GM18907 (cell line): ENCODE results near the gene DHRS4L2.
"Not testable (repeated sequence)": the region's sequence is repeated elsewhere in the genome, so short reads cannot be mapped to it uniquely, and the experiment has no call there.

Source experiments
- ATAC-seq: cut with Tn5 transposase; IDR thresholded peaks from one replicate; pipeline ENCODE4 v1.9.1; 2021; ENCODE audit warnings: mild to moderate bottlenecking, moderate library complexity; ENCODE audit not compliant: unreplicated experiment

DHRS4L2 gene

DNA sequence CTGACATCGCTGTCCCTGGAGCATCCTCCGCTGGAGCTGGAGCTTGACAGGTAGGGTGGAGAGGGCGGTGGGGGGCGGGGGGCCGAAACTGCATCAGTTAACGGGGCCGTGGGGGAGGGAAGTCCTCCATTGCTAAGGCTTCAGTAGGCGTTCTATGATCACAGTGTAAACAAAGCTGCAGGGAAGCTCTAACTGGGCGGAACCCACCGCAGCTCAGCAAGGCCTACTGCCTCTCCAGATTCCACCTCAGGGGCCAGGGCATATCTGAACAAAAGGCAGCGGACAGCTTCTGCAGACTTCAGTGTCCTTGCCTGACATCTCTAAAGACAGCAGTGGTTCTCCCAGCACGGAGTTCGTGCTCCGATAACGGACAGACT, 18.5 kb upstream of the DHRS4L2 start:
- ATAC-seq: not testable (repeated sequence)

DNA sequence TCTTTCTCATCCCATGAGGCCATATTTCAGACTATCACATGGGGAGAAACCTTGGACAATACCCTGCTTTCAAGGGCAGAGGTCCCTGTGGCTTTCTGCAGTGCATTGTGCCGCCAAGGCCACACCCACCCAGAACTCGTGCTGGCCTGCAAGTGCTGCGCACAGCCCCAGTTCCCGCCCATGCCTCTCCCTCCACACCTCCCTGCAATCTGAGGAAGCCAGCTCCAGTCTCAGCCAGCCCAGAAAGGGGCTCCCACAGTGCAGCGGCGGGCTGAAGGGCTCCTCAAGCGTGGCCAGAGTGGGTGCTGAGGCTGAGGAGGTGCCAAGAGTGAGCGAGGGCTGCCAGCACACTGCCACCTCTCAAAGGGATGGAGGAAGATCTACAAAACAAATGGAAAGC, 15.6 kb upstream of the DHRS4L2 start:
- ATAC-seq: not testable (repeated sequence)

DNA sequence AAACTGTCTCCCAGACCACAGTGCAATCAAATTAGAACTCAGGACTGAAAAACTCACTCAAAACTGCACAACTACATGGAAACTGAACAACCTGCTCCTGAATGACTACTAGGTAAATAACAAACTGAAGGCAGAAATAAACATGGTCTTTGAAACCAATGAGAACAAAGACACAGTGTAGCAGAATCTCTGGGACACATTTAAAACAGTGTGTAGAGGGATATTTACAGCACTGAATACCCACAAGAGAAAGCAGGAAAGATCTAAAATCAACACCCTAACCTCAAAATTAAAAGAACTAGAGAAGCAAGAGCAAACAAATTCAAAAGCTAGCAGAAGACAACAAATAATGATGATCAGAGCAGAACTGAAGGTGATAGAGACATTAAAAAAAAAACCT, 14.7 kb upstream of the DHRS4L2 start:
- not testable (repeated sequence) for ATAC-seq

DNA sequence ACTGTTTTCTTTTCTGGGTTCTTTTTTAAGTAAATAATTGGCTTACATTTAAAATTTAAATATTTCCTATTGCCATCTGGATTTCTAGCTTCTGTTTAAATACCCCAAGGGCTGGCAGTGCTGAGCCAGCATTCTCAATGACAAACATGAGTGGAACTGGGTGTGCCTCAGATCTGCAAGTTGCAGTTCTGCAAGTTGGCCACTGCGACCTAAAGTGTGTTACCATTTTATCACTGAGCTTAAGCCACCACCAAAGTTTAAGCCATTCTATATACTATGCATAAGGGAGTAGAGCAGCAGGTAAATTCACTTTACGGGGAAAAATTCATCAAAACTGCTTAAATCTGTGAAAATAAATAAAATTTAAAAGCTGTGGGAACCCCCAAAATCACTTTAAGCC, 11.5 kb upstream of the DHRS4L2 start:
- ATAC-seq: not testable (repeated sequence)

DNA sequence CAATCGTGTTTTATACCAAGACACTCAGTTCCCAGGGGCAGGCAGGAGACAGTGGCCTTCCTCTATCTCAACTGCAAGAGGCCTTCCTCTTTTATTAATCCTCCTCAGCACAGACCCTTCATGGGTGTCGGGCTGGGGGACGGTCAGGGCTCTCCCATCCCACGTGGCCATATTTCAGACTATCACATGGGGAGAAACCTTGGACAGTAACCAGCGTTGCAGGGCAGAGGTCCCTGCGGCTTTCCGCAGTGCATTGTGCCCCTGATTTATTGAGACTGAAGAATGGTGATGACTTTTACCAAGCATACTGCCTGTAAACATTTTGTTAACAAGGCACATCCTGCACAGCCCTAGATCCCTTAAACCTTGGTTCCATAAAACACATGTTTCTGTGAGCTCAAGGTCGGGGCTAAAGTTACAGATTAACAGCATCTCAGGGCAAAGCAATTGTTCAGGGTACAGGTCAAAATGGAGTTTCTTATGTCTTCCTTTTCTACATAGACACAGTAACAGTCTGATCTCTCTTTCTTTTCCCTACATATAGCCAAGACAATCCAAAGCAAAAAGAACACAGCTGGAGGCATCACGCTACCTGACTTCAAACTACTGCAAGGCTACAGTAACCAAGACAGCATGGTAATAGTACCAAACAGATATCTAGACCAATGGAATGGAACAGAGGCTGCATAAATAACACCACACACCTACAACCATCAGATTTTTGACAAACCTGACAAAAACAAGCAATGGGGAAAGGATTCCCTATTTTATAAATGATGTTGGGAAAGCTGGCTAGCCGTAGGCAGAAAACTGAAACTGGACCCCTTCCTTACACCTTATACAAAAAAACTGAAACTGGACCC, 6.5 kb upstream of the DHRS4L2 start:
- ATAC-seq: not testable (repeated sequence)

DNA sequence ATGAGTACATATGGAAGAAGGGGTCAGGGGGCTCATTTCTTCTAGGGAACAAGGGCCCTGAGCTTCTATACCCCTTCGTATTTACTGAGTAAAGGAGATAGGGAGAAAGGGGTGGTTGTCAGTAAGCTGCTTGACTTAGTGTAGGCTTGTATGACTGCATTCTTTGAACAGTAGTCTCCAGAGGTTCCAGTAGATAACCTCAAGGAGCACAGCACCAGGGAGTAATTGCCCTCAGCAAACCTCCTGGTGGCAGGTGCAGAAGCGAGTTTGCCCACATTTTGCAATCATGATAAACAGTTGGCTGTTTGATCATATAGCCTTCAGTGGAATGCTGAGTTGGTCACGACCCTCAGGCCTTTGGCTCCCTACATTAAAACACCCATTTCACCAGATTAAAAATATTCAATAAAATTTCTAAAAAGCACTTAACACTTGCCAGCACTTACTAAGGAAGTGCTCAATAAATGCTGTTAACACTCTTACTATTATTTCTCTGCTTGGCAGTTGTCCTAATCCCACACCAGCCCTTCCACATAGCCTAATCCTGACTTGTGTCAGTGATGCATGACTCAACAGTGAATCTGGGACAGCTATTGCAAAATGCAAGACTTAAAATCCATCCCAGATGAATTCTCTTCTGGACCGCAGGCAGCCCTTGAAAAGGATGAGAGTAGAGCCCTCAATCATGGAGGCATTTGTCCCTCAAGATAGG, 3.7 kb upstream of the DHRS4L2 start:
- no peak for ATAC-seq

DNA sequence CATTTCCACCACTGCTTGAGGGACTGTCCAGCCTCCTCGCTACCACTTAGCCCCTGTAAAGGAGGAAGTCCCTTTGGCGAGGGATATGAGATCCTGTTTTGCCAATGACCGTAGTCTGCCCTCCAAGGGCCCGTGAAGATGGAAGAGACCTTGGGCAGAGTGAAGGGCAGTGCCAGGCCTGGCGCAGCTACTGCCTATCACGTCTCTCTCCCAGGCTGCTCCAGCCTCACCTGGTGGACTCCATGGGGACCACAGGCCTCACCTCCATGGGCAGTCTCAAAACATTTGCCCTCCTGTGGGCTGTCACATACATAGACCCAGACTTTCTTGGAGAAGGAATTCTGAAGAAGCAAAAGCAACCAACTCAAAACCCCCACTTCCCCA, 514 bp upstream of the DHRS4L2 start:
- peak; percentile 6 for ATAC-seq

DNA sequence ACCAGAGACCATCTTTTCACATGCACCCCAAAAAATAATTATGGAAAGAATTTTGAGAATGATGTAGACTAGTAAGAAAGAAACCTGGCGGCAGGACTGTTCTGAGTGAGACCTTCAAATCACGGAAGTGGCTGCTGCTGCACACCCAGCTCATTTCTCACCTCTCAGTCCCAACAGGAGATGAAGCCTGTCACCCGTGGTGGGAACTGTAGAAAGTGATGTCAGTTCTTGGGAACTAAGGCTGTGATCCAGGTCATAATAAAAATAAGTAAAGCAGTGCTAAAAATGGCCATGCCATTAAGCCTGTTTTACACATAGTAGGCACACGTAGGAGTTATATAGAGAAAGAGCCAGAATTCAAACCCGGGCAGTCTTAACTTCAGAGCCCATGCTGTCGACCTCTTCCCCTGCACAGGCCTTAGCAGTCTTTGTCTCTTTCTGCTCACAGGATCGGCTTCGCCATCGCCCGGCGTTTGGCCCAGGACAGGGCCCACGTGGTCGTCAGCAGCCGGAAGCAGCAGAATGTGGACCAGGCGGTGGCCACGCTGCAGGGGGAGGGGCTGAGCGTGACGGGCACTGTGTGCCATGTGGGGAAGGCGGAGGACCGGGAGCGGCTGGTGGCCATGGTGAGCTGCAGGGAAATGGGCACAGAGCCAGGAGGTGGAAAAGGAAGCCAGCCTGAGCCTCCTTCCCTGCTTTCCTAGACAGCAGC, 1.2 kb downstream of the DHRS4L2 start:
- not testable (repeated sequence) for ATAC-seq

DNA sequence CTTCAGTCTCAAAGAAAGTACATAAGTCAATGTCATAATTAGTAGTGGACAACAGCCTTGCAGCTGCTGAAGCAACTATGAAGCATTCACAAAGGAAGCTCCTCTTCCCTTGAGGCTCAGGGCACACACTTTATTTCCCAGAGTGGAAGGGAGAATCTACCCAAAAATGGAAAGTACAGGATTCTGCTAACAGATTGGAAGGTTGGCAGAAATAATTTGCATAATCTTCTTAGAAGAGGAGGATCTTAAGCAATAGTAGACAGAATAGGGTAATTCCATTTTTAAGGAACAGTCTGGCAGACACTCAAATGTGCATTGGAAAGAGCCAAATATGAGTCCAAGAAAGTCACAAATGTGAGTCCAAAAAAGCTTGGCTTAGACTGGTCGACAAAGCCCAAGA, 2.2 kb downstream of the DHRS4L2 start:
- not testable (repeated sequence) for ATAC-seq

DNA sequence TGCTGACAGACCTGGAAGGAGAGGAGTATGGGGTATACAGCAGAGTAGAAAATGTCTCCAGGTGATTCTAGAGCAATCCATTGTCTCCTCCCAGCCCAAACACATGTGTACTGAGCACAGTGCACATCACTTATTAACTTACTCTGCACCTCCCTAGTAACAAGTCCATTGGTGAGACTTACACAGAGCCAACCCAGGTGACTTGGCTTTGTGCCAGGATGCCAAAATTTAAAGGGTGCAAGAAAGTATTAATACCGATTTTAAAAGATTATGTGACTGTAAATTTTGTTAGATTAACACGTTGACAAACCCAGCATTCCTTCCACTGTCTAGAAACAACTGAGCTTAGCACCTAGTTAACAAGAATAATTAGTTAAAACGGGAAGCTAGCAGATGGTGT, 4.3 kb downstream of the DHRS4L2 start:
- ATAC-seq: not testable (repeated sequence)

DNA sequence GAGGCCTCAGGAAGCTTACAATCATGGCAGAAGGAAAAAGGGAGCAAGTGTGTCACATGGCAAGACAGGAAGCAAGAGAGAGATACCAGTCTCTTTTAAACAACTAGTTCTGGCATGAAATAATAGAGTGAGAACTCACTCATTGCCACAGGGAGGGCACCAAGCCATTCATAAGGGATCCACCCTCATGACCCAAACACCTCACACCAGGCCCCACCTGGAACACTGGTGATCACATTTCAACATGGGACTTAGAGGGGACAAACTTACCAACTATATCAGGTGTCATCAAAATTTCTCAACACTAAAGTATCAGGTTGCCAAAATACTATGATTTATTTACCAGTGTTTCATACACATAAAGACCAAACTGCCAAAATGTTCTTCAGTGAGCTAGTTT, 7.3 kb downstream of the DHRS4L2 start:
- not testable (repeated sequence) for ATAC-seq

DNA sequence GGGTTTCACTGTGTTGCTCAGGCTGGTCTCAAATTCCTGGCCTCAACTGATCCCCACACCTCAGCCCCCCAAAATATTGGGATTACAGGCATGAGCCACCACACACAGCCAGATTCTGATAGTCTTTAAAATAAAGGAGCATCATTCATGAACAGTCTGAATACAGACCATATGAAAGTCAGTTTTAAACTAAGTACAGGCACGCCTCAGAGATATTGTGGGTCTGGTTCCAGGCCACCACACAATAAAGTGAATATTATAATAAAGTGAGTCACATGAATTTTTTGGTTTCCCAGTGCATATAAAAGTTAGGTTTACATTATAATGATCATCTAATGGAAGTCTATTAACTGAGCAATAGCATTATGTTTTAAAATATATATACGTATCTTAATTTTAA, 8.1 kb downstream of the DHRS4L2 start:
- ATAC-seq: not testable (repeated sequence)

DNA sequence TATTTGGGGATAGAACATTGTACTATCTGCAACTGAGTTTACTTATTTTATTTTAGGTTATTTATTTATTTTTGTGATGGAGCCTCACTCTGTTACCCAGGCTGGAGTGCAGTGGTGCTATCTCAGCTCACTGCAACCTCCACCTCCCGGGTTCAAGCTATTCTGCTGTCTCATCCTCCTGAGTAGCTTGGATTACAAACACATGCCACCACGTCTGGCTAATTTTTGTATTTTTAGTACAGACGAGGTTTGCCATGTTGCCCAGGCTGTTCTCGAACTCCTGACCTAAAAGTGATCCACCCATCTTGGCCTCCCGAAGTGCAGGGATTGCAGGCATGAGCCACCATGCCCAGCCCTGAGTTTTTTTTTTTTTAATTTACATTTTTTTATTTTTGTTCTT, 10.9 kb downstream of the DHRS4L2 start:
- not testable (repeated sequence) for ATAC-seq

DNA sequence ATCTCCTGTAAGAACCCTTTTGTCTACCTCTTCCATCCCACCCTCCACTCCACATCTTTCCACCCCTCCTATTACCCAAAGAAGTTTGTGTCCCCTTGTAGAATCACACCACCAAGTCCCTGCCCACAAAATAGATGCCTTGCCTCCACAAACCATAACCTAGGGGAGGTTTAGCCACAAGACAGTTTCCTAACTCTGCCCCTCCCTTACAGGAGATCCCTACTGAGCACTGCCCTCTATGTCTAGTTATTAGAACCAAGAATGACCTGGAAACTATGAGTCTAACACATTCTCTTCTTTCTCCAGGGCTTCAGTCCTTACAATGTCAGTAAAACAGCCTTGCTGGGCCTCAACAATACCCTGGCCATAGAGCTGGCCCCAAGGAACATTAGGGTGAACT, 12.3 kb downstream of the DHRS4L2 start:
- not testable (repeated sequence) for ATAC-seq

DNA sequence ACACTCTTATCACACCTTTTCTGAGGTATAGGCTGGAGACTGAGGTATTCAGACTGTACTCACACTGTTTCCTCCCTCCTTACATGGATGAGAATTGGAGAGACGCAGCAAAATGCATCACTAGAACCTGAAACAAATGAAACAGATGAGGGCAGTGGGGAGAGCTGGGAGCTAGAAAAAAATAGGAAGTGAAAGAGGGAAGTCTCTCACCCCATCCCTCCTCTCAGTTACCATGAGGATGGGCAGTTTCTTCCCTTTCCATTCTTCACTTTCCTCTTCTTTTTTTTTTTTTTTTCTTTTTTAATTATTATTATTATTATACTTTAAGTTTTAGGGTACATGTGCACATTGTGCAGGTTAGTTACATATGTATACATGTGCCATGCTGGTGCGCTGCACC, 12.9 kb downstream of the DHRS4L2 start:
- ATAC-seq: not testable (repeated sequence)

DNA sequence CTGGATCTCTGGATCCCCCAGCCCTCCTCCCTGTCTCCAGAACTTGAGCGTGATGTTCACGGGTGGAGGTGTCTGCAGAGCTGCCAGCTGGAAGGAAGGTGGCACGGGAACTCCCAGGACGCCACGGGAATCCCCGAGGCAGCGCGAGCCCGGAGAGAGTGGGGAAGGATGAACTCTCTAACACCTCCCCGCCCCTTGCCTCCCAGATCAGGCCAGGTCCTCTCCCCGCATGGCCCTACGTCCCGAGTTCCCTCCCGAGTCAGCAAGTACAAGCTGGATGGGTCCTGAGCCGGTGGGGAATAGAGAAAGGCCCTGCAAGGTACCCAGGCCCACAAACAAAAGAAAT, 17.7 kb downstream of the DHRS4L2 start:
- ATAC-seq: peak; percentile 32

DNA sequence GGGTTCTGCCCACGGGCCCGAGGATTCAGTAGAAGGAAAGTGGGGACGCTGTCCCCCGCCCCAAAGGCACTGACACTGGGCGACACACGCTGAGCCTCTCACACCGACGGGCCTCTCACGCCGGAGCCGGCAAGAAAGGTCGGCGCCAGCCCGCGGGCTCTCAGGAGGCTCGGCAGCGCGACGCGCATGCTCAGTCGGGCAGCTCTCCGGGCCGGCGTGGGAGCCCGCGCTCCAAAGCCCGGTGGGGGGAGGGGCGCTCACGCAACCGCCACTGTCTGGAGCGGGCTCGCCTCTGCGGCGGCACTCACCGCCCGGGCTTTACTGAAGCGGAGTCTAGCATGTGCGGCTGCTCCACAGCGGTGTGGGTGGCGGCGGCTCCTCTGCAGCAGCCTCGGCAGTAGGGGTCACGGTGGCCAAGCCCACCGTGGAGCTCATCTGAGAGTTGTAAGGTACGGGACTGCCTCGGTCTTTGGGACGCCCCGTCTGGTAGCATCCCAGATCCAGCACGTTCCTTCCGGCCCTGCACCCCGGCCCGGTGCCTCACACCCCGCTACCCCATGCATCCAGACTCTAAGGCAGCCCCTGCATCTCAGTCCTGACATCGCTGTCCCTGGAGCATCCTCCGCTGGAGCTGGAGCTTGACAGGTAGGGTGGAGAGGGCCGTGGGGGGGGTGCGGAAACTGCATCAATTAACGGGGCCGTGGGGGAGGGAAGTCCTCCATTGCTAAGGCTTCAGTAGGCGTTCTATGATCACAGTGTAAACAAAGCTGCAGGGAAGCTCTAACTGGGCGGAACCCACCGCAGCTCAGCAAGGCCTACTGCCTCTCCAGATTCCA, 18.3 kb downstream of the DHRS4L2 start:
- peak; percentile 89 for ATAC-seq

DNA sequence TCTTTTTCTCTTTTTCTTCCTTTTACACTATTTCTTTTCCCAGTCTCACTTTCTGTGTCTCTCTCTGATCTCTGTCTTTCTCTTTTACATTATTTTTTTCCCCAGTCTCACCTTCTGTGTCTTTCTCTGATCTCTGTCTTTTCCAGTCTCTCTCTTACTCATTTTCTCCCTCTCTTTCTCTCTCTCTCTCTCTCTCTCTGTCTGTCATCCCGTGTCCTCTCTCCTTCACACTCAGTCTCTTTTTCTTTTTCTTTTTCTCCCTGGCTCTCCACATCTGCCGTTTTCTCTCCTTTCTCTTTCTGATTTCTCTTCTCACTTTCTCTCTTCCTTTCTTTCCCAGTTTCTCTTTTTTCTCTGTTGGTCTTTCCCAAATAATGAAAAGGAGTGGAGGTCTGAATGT, 22.3 kb downstream of the DHRS4L2 start:
- ATAC-seq: no peak

DNA sequence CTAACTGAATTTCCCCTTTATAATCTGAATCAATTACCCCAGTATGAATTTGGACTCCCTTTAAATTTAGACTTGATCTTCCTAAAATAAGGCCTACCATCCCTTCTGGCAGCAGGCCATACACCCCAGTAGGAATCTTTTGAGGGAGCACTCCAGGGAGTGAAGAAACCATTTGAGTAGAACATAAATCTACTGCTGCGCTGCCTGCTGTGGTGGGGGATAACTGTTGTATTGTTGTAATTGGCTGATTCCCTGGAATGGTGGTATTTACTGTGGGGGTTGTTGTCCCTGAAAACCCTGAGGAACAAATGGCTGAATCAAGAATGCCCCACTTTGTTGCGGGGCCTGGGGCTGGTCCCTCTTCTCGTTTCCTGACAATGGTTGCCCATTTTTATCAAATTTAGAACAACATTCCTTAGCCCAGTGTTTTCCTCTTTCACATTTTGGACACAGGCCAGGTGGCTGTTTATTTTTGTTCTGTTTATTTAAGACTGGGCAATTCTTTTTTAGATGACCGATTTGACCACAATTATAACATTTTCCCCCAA, 24.1 kb downstream of the DHRS4L2 start:
- ATAC-seq: not testable (repeated sequence)
